HG02943 (cell line): ENCODE results near the gene GFRA4.
"Not testable (repeated sequence)": the region's sequence is repeated elsewhere in the genome, so short reads cannot be mapped to it uniquely, and the experiment has no call there.

ENCODE experiments used
- ATAC-seq: cut with Tn5 transposase; IDR thresholded peaks from one replicate; pipeline ENCODE4 v1.9.1; 2021; ENCODE audit warnings: mild to moderate bottlenecking, low read depth, moderate library complexity; ENCODE audit not compliant: unreplicated experiment

GFRA4 gene

DNA sequence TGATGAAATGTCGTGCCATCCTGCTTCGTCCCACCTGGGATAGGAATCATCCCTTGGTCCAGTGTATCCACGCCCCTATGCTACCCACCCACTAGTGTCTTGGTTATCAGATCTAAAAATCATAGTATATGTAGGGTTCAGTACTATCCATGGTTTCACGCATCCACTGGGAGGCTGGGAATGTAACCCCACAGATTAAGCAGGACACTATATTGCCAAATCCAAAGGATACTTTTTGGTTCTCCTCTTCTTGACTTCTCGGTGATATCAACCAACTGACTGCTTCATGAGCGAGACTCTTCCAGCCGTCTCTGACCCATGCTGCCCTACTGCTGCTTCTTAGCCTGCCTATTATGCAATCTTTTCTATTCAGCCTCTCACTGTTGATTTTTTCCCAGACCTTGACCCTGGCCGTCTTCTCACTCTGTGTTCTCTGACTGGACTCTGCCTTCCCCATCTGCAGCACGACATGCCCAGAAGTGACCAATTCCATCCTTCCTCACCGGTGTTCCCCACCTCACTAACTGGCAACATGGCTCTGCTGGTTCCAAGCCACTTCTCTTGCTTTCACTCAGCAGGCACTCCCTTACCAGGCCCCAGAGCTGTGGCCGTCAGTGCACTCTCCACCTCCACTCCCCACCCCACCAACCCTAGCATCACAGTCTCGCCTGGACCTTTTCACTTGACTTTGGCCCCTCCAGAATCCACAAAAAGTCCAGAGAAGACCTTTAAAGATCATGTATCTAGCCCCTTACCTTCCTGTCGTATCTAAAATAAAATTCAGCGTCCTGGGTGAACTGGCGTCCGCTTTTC is 34.5 kb downstream of the GFRA4 start:
- no peak for ATAC-seq

DNA sequence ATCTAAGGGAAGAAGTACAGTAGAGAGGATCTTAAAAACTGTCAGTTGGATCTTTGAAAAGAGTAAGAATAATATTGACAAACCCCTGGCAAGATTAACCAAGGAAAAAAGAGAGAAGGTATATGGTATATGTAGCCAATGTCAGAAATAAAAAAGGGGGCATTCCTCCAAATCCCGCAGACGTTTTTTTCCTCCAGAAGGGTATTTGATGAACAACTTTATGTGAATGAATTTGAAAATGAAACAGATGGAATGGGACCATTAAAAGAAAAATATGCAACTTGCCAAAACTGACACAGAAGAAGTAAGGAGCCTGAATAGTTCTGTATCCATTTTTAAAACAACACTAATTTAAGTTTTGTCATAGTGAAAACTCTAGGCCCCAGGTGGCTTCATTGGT is 35.7 kb downstream of the GFRA4 start:
- no peak for ATAC-seq

DNA sequence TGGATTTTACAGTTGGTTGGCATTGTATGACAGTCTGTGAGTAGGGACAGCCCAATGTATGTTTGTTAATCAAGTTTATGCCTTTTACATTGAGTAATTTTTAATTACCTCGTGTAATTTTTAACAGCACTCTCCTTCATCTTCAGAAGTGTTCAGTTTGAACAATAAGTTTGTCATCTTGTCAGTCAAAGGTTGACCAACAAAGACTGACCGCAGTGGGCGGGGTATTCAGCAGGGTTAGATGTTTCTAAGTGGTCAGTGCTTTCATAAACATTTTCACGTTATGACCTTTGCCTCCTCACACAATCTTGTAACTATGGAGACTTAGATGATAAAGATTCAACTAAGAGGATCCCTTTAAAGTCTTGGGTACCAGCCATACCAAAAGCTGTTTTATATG is 40.8 kb downstream of the GFRA4 start:
- no peak for ATAC-seq

DNA sequence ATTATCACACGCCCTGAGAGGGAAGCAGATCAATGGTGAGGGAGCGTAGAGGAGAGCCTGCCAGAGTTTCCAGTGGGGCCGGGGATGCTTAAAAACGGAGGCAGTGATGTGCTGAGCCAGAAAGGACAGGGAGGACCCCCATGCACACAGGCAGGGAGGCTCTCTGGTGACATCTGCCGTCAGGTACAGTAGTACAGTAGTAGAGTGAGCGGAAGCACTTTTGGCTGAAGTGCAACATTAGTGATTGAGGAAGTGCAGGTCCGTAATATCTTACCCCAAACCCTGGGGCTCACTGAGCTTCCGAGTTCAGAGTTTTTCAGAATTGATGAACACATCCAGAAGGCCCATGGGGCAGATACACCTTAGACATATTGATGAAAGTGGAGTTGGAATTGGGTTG is 42.1 kb downstream of the GFRA4 start:
- ATAC-seq: no peak

DNA sequence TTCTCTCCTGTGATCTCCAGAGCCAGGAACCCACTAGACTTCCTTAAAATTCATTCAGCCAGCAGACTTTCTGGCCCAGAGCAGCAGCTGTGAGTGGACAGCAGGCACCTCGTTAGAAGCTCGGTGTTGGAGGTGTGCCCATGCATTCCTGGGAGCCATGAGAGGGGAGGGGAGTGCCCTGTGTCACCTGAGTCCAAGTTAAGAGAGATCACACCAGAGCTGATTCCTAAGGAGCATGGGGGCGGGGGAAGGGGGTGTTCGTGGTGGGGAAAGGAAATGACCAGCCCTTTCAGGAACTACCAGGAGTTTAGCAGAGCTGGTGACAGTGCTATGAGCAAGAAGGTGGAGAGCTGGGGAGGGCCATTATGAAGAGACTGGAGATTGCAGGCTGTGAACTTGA is 46.9 kb downstream of the GFRA4 start:
- no peak for ATAC-seq

DNA sequence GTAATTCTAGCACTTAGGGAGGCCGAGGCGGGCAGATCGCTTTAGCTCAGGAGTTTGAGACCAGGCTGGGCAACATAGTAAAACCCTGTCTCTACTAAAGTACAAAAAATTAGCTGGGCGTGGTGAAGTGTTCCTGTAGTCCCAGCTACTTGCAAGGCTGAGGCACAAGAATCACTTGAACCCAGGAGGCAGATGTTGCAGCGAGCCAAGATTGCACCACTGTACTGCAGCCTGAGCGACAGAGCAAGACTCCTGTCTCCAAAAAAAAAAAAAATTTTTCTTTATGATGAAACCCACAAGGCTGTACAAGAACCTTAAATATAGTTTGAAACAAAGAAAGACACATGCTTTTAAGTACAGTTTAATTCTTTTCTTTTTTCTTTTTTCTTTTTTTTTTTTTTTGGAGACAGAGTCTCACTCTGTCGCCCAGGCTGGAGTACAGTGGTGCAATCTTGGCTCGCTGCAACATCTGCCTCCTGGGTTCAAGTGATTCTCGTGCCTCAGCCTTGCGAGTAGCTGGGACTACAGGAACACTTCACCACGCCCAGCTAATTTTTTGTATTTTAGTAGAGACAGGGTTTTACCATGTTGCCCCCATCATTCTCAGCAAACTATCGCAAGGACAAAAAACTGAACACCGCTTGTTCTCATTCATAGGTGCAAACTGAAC is 47.9 kb downstream of the GFRA4 start:
- ATAC-seq: not testable (repeated sequence)

DNA sequence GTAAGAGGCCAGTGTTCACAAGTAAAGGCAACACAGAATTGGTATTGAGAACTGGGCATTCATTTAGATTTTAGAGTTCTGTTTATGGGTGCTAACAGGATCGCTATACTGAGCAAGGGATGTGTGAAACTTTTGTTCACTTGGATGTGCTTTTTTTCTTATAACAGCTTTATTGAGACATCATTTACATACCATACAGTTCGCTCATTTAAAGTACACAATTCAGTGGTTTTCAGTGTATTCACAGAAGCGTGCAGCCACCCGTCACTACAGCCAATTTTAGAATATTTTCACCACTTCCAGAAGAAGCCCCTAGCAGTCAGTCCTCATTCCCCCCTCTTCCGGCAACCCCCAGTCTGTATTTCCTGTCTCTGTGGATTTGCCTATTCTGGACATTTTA is 48.7 kb downstream of the GFRA4 start:
- no peak for ATAC-seq

DNA sequence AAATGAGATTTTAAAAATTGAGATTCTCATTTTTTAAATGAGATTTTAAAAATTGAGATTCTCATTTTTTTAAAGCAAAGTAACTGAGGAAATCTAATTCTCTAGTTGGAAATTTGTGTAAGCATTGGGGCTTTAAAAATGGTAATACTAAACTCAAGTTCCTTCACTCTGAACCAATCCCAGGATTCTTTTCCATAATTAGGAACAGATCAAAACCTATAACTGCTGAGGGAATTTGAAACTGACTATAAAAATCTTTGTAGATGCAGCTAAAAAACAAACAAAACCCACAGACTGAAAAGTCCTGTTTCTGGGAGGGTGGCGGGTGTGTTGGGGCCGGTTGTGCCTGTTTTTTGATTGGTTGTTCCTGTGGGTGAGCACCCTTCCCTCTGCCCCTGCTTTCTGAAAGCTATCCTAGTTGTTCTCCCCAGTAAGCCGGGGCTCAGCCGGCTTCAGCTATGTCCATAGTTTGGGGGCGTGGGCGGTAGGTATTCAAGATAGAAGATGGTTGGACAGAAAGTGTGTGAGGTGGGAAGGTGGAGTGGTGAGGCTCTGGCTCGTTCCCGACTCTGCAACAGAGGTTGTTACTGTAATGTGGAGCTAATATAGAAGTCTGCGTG is 49.3 kb downstream of the GFRA4 start:
- ATAC-seq: no peak

DNA sequence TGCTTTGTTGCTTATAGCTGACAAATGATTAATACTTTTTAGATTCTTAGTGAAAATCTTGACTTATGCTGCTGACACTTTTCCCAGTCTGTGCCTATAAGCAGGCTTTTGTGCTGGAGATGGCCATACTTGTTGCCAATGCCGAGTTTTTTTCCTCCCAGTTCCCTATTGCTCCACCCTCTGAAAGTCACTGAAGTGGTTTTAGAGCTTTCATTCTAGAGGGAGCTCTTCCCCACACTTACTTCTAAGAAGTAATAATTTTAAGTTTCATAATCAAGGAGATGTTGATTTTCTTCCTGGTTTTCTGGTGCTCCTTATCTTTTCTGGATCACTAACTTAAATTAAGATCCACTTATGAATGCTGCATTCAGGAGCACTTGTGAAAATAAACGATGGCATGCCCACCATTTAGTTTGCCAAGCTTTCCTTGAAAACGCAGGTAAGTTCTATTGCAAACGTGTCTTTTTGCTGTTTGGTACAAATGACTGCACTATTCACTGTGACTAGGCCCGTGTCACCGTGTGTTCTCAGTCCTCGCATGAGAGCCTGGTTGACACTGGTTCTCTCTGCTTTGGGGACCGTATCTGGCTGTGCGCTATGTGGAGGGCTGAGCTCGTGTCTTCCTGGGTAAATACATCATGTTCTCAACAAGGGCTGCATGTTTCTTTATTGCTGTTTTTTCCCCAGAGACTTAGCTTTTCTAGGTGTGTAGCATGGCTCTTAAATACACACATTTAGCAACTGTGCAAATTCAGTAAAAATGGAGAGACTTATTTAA is 50.2 kb downstream of the GFRA4 start:
- ATAC-seq: no peak

DNA sequence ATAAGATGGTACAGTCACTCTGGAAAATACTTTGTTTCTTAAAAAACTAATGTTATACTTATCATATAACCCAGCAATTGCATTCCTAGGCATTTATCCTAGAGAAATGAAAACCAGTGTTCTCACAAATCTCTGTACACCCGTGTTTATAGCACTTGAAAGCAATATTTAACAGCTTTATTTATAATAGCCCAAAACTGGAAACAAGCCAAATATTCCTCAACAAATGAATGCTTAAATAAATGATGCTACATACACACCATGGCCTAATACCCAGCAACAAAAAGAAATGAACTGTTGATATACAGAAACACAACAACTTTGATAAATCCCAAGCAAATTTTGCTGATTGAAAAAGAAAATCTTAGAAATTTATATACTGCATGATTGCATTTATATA is 51.3 kb downstream of the GFRA4 start:
- ATAC-seq: no peak
